MCF 10A (cell line): Measurements from ENCODE around the gene LOXL3. TPM values are rescaled to one million over a fixed set of nuclear protein-coding genes. Genes with fewer than 3 reads are reported as not detected.

Source experiments
- BruUV-seq: library from RNA; stranded (reverse); fragments of 400-500 nt; replicated peaks from 2 replicates; lab custom pipeline; 2021; lab: Mats Ljungman, UMichigan
- CTCF ChIA-PET: fragments of 300-600 bp; sonication (Branson Sonifier 250); formaldehyde crosslinking; extraction: SDS; loops from one replicate; lab custom pipeline; 2021; ENCODE audit warnings: antibody characterized with exemption, inconsistent platforms; lab: Yijun Ruan, JAX
- POLR2A ChIA-PET: fragments of 300-600, 350-650 bp; sonication (Branson Sonifier 250); formaldehyde crosslinking; extraction: SDS; loops from one replicate; lab custom pipeline; 2020; ENCODE audit warnings: antibody characterized with exemption, inconsistent platforms; lab: Yijun Ruan, JAX
- DNase-seq: peaks from one replicate; pipeline ENCODE4 v3.0.0-alpha.2; 2018; ENCODE audit not compliant: unreplicated experiment
- H3K27ac Mint-ChIP-seq: one replicate; pipeline ENCODE4 v1.8.0; 2022; ENCODE audit warnings: mild to moderate bottlenecking, low read depth, mixed read lengths; ENCODE audit not compliant: unreplicated experiment
- H3K27me3 Mint-ChIP-seq: one replicate; pipeline ENCODE4 v1.8.0; 2022; ENCODE audit warnings: mixed read lengths; ENCODE audit not compliant: insufficient read depth, unreplicated experiment
- H3K36me3 Mint-ChIP-seq: one replicate; pipeline ENCODE4 v1.8.0; 2022; ENCODE audit warnings: mild to moderate bottlenecking, moderate library complexity, mixed read lengths; ENCODE audit not compliant: insufficient read depth, unreplicated experiment
- H3K4me1 Mint-ChIP-seq: one replicate; pipeline ENCODE4 v1.8.0; 2022; ENCODE audit warnings: mixed read lengths; ENCODE audit not compliant: insufficient read depth, unreplicated experiment
- H3K4me3 Mint-ChIP-seq: one replicate; pipeline ENCODE4 v1.8.0; 2022; ENCODE audit warnings: mild to moderate bottlenecking, moderate library complexity, mixed read lengths; ENCODE audit not compliant: unreplicated experiment
- H3K9me3 Mint-ChIP-seq: one replicate; pipeline ENCODE4 v1.8.0; 2022; ENCODE audit warnings: mixed read lengths; ENCODE audit not compliant: unreplicated experiment
- CTCF ChIP-seq: fragments of 200-600 bp; IDR thresholded peaks from one replicate; pipeline ENCODE4 v1.8.0; 2022; ENCODE audit warnings: antibody characterized with exemption, mild to moderate bottlenecking; ENCODE audit not compliant: unreplicated experiment
- intact Hi-C: fragments of 100-400 bp; cut with micrococcal nuclease; formaldehyde crosslinking; loops from 2 replicates; pipeline ENCODE4 v1.14.1; 2022
- total RNA-seq: library from RNA; stranded (reverse); gene quantifications from 2 replicates; pipeline ENCODE4 v1.2.3, GENCODE V29; 2022

LOXL3 gene
- total RNA-seq, 1 experiment from 2014 or later: 0.93 TPM

DNA sequence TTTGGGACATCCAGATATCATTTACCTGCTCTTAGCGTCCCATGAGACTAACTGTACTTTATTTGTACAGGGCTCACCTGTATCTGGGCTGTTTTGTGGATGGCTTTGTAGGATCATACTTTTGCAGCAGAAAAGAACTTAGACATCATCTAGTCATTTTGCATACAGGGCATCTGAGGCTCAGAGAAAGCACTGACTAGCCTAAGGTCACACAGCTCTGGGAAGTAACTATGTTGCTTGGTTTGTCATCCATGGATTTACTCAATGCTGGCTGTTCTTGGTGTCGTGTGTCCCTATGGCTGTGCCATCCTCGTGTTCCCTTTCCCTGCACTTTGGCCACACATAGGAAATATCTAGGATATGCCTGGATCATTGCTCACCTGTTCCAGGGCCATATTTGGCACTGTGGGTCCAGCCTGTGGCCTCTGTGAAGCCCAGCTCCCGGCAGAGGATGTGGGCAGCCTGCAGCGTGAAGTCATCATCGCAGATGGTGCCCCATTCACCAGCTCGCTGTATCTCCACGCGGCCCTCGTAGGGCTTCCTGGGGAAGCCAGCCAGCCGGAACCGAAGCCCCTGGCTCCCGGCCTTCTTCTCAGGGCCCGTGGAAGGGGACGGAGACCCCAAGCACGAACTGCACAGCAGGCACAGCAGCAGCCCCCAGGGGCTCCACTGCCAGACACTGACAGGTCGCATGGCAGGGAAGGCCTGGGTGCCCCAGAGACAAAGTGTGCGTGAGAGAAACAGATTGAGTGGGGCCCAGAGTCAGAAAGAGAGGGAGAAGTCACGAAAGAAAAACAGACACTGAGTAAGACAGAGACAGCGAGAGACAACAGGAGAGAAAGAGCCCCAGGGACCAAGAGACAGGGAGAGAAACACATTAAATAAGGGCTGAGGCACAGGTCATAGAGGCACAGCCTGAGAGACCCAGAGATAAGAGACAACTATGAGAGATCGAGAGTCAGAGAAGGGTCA, 1.5 kb downstream of the LOXL3 start:
- peak overlapping the region; percentile 16 for H3K27ac Mint-ChIP-seq
- CTCF ChIA-PET: interaction anchor here (0.7 to 2.2 kb wide), 5 partner anchors 14 to 929 kb away, joined by 3 to 14 read pairs (median 3); partner anchors contain the start of gene TTC31
- no peak overlapping the region for H3K4me3 Mint-ChIP-seq

GRCh38 chr2:74551530-74551929, 2.2 kb downstream of the LOXL3 start:
- no peak for TF ChIP-seq CTCF
- H3K27me3 Mint-ChIP-seq: no peaks in the 10 kb centered on the region
- peaks cover 11% of the 10 kb centered on the region for H3K4me1 Mint-ChIP-seq
- CTCF ChIA-PET: interaction anchor here (0.7 to 2.2 kb wide), 5 partner anchors 20 to 930 kb away, joined by 3 to 14 read pairs (median 5); partner anchors contain the start of gene TTC31
- no peaks in the 10 kb centered on the region for H3K36me3 Mint-ChIP-seq
- no TSS peak for BruUV-seq
- intact Hi-C loops: no loop called here
- peak overlapping the region; percentile 11 for H3K4me3 Mint-ChIP-seq
- POLR2A ChIA-PET: no interaction called here
- no peak for DNase-seq
- no peak overlapping the region for H3K27ac Mint-ChIP-seq
- no peaks in the 10 kb centered on the region for H3K9me3 Mint-ChIP-seq

More for the DNA sequence above, 1.5 kb downstream of the LOXL3 start:
- H3K27me3 Mint-ChIP-seq: no peaks in the 10 kb centered on the region
- no peak for DNase-seq
- no peaks in the 10 kb centered on the region for H3K36me3 Mint-ChIP-seq
- peaks cover 11% of the 10 kb centered on the region for H3K4me1 Mint-ChIP-seq
- POLR2A ChIA-PET: no interaction called here
- BruUV-seq: no TSS peak
- no peaks in the 10 kb centered on the region for H3K9me3 Mint-ChIP-seq
- intact Hi-C loops: no loop called here
- TF ChIP-seq CTCF: no peak

GRCh38 chr2:74550231-74550630, 3.5 kb downstream of the LOXL3 start:
- Mint-ChIP-seq H3K27ac (no peak overlapping the region), H3K27me3 (no peaks in the 10 kb centered on the region)
- no TSS peak for BruUV-seq

More at GRCh38 chr2:74550231-74550630, 3.5 kb downstream of the LOXL3 start:
- CTCF ChIA-PET: interaction anchor here (0.6 to 2.2 kb wide), 6 partner anchors 17 to 411 kb away, joined by 3 to 14 read pairs (median 4); no protein-coding TSS in a partner anchor
- POLR2A ChIA-PET: interaction anchor here (0.5 to 1.6 kb wide), 5 partner anchors 17 to 351 kb away, joined by 3 to 6 read pairs (median 4); partner anchors contain the start of genes AUP1, HTRA2 and PCGF1
- intact Hi-C loops: no loop called here
- Mint-ChIP-seq H3K4me1 (peaks cover 11% of the 10 kb centered on the region), H3K36me3 (no peaks in the 10 kb centered on the region), H3K4me3 (peak overlapping the region; percentile 77), H3K9me3 (no peaks in the 10 kb centered on the region)
- no peak for TF ChIP-seq CTCF
- DNase-seq: no peak
